Transverse colon (tissue), 4 donors: Measurements from ENCODE around the gene SP140L.

ENCODE experiments used
- EP300 ChIP-seq: sonication (generic); formaldehyde crosslinking; IDR thresholded peaks from one replicate; pipeline ENCODE4 v1.6.1; 2017; ENCODE audit warnings: antibody characterized with exemption, low read depth
- POLR2A ChIP-seq: fragments of 450-650 bp; IDR thresholded peaks from one replicate; pipeline ENCODE4 v1.6.1; 2016; ENCODE audit warnings: antibody characterized with exemption, mild to moderate bottlenecking, moderate library complexity
- POLR2AphosphoS5 ChIP-seq, 3 donors: sonication (generic); formaldehyde crosslinking; IDR thresholded peaks; one replicate each; pipeline ENCODE4 v1.6.1; 2016; ENCODE audit warnings: antibody characterized with exemption in 3 of 3
- TF ChIP-seq, protein P1 (sequence below), 5 experiments: fragments of 200-600 bp in 3 of 5; fragments of 450-650 bp in 2 of 5; sonication (generic) in 3 of 5; IDR thresholded peaks; 1 replicate in 2 of 5; 2 replicates in 3 of 5; pipeline ENCODE4 v1.5.1; 2016 to 2017; ENCODE audit warnings: antibody characterized with exemption in 5 of 5, inconsistent platforms in 3 of 5, mild to moderate bottlenecking in 2 of 5, moderate library complexity in 1 of 5

DNA sequence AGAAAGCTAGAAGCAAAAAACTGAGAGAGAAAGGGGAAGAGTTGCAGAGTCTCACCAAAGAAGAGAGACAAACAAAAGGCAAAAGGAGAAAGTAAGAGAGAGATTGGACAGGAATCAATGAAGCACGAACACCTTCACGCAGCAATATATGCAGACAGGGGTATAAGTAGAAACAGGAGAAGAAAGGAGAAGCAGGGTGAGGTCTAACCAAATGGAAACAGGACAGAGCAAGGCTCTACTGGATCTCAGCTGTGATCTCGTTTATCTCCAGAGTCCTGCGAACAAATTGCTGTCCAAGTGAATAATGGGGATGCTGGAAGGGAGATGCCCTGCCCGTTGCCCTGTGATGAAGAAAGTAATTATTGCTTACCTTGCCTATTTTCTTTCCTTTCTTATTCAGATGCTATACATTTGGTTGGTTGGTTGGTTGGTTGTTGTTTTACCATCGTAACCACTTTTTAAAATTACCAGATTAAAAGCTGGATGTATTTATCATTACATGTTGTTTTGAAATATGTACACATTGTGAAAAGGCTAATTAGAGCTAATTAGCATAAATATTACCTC, 123.0 kb downstream of the SP140L start:
- TF ChIP-seq, protein P1, sequence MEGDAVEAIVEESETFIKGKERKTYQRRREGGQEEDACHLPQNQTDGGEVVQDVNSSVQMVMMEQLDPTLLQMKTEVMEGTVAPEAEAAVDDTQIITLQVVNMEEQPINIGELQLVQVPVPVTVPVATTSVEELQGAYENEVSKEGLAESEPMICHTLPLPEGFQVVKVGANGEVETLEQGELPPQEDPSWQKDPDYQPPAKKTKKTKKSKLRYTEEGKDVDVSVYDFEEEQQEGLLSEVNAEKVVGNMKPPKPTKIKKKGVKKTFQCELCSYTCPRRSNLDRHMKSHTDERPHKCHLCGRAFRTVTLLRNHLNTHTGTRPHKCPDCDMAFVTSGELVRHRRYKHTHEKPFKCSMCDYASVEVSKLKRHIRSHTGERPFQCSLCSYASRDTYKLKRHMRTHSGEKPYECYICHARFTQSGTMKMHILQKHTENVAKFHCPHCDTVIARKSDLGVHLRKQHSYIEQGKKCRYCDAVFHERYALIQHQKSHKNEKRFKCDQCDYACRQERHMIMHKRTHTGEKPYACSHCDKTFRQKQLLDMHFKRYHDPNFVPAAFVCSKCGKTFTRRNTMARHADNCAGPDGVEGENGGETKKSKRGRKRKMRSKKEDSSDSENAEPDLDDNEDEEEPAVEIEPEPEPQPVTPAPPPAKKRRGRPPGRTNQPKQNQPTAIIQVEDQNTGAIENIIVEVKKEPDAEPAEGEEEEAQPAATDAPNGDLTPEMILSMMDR (IDR thresholded peaks at IDR 0.05): no peak
- TF ChIP-seq POLR2A (no peak), EP300 (no peak), POLR2AphosphoS5 (IDR thresholded peaks at IDR 0.05) (no peak)
